ENCODE results near the gene LKAAEAR1. TPM values are rescaled to one million over a fixed set of nuclear protein-coding genes. Genes with fewer than 3 reads are reported as not detected.

LKAAEAR1 gene
- total RNA-seq, 4 donors from 2014 or later = not detected

DNA sequence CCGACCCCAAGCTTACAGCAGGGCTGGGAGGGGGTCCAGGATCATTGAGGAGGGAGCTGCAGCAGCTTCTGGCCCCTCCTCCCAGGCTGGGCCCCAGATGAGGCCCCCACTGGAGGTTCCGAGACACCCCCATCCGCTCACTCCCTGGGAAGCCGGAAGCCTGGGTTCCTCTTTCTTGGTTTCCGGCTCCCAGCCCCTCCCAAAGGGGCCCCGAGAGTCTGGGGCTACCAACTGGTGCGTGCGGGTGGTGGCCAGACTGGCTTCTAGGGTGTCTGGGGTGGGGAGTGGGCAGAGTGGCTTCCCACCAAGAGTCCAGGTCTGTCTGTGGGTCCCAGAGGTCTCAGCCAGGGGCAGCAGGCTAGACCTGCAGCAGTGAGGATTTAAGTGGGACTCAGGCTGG, 7.1 kb downstream of the LKAAEAR1 start:
- in situ Hi-C loops (cut with MboI; ENCODE audit: low sequenced_read_pairs in 4 of 4) = no loop called here
- H3K27ac ChIP-seq = no peak overlapping the region
- ATAC-seq = no peak
- H3K9me3 ChIP-seq = no peaks in the 10 kb centered on the region
- intact Hi-C loops (cut with DNase I; ENCODE audit: low total_unique reads) = no loop called here
- no peaks in the 10 kb centered on the region for H3K36me3 ChIP-seq
- TF ChIP-seq POLR2A (IDR thresholded peaks at IDR 0.05) = no peak
- no peak for TF ChIP-seq CTCF (IDR thresholded peaks at IDR 0.05 in 4 of 5, conservative IDR thresholded peaks at IDR 0.05 in 1 of 5)
- peaks cover 9 to 15% of the 10 kb centered on the region in 2 donors for H3K4me1 ChIP-seq
- peak overlapping the region in 1 of 4 donors; percentile 76 for H3K4me3 ChIP-seq
- H3K27me3 ChIP-seq = peaks cover 0 to 3% (median 0%) of the 10 kb centered on the region in 3 donors
- no peak for DNase-seq

- Histone ChIP-seq H3K27me3 (peaks cover 0 to 3% (median 0%) of the 10 kb centered on the region in 3 donors), H3K36me3 (no peaks in the 10 kb centered on the region), H3K27ac (no peak overlapping the region), H3K9me3 (no peaks in the 10 kb centered on the region), H3K4me3 (peak overlapping the region in 1 of 4 donors; percentile 76), H3K4me1 (peaks cover 9 to 15% of the 10 kb centered on the region in 2 donors)
- TF ChIP-seq CTCF (IDR thresholded peaks at IDR 0.05 in 4 of 5, conservative IDR thresholded peaks at IDR 0.05 in 1 of 5) (no peak), POLR2A (IDR thresholded peaks at IDR 0.05) (no peak)
- DNase-seq = no peak
- ATAC-seq = no peak
- in situ Hi-C loops (cut with MboI; ENCODE audit: low sequenced_read_pairs in 4 of 4) = no loop called here
- intact Hi-C loops (cut with DNase I; ENCODE audit: low total_unique reads) = no loop called here
These were observed 7.9 kb downstream of the LKAAEAR1 start for GRCh38 chr20:64076061-64076997.

DNA sequence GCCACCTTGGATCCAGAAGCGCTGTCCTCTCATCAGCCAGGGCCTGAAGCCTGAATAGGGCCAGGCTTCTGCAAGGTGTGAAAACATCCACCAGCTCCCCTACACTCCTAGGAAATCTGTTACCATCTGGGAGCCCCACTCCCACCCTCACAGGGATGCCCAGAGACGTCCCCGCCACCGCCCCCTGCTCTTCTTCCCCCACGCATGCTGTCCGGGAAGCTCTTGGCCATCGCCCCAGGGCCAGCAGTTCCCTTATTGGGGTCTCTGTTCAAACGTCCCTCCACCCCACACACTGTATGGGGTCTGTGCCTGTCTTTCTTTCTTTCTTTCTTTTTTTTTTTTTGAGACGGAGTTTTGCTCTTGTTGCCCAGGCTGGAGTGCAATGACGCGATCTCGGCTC, 8.6 kb downstream of the LKAAEAR1 start:
- H3K27ac ChIP-seq = no peak overlapping the region
- no peak for DNase-seq
- H3K27me3 ChIP-seq = peaks cover 0 to 3% (median 0%) of the 10 kb centered on the region in 3 donors
- H3K4me1 ChIP-seq = peaks cover 9 to 15% of the 10 kb centered on the region in 2 donors
- no peak for ATAC-seq
- TF ChIP-seq CTCF (IDR thresholded peaks at IDR 0.05 in 4 of 5, conservative IDR thresholded peaks at IDR 0.05 in 1 of 5) = no peak
- H3K36me3 ChIP-seq = no peaks in the 10 kb centered on the region
- intact Hi-C loops (cut with DNase I; ENCODE audit: low total_unique reads) (no loop called here), in situ Hi-C loops (cut with MboI; ENCODE audit: low sequenced_read_pairs in 4 of 4) (no loop called here)
- H3K4me3 ChIP-seq = no peak overlapping the region
- no peaks in the 10 kb centered on the region for H3K9me3 ChIP-seq

DNA sequence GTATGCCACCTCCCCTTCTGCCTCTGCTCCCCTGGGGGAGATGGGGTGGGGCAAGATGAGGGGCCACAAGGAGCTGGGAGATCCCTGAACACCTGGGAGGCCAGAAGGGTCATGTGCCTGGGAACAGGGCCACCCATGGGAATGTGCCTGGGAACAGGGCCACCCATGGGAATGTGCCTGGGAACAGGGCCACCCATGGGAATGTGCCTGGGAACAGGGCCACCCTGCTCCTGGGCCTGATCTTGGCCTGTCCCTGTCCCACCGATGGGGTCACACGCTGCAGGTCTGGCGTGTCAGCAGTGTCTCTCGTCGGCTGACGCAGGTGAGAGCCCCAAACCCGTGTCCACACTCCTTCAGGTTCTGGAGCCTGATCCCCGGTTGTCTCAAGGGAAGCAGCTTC, 9.2 kb downstream of the LKAAEAR1 start:
- Histone ChIP-seq H3K9me3 (no peaks in the 10 kb centered on the region), H3K27ac (no peak overlapping the region), H3K27me3 (peaks cover 0 to 3% (median 0%) of the 10 kb centered on the region in 3 donors), H3K36me3 (no peaks in the 10 kb centered on the region), H3K4me3 (no peak overlapping the region), H3K4me1 (peaks cover 9 to 15% of the 10 kb centered on the region in 2 donors)
- TF ChIP-seq POLR2A (IDR thresholded peaks at IDR 0.05) (no peak), CTCF (IDR thresholded peaks at IDR 0.05 in 4 of 5, conservative IDR thresholded peaks at IDR 0.05 in 1 of 5) (no peak)
- DNase-seq (no peak), ATAC-seq (no peak)
- in situ Hi-C loops (cut with MboI; ENCODE audit: low sequenced_read_pairs in 4 of 4) = no loop called here
- intact Hi-C loops (cut with DNase I; ENCODE audit: low total_unique reads) = no loop called here
